Thyroid gland (tissue), 4 donors: Measurements from ENCODE around the gene PITX3. TPM values are rescaled to one million over a fixed set of nuclear protein-coding genes. Genes with fewer than 3 reads are reported as not detected.
"Not testable (repeated sequence)": the region's sequence is repeated elsewhere in the genome, so short reads cannot be mapped to it uniquely, and the experiment has no call there.

Experiments
- DNase-seq, 2 donors: peaks; one replicate each; pipeline ENCODE4 v3.0.0-alpha.2; 2019
- H3K27ac ChIP-seq, 3 donors: fragments of 200-600 bp; sonication (generic); 1 replicate in 2 of 3; 2 replicates in 1 of 3; pipeline ENCODE4 v1.5.1; 2016 to 2019; ENCODE audit warnings: mild to moderate bottlenecking in 1 of 3, moderate library complexity in 1 of 3
- H3K27me3 ChIP-seq: fragments of 200-600 bp; sonication (generic); one replicate; pipeline ENCODE4 v1.5.1; 2019
- H3K36me3 ChIP-seq, 2 donors: fragments of 200-600 bp; sonication (generic); one replicate each; pipeline ENCODE4 v1.5.1; 2016 to 2019
- H3K4me1 ChIP-seq, 2 donors: fragments of 200-600 bp; sonication (generic); one replicate each; pipeline ENCODE4 v1.5.1; 2017 to 2019
- H3K4me3 ChIP-seq, 3 donors: fragments of 200-600 bp; sonication (generic); replicated peaks in 1 of 3; 1 replicate in 2 of 3; 2 replicates in 1 of 3; pipeline ENCODE4 v1.5.1; 2016; ENCODE audit warnings: mild to moderate bottlenecking in 1 of 3
- H3K9me3 ChIP-seq: fragments of 200-600 bp; sonication (generic); one replicate; pipeline ENCODE4 v1.5.1; 2017
- CTCF ChIP-seq, 6 experiments: fragments of 200-600 bp in 3 of 6; fragments of 450-650 bp in 3 of 6; sonication (generic) in 3 of 6; IDR thresholded peaks; one replicate each; pipeline ENCODE4 v1.5.1; 2016 to 2019; ENCODE audit warnings: antibody characterized with exemption in 6 of 6, mild to moderate bottlenecking in 2 of 6, inconsistent platforms in 1 of 6, moderate library complexity in 1 of 6
- POLR2A ChIP-seq, 2 donors: fragments of 450-650 bp; IDR thresholded peaks; one replicate each; pipeline ENCODE4 v1.6.1; 2017; ENCODE audit warnings: antibody characterized with exemption in 2 of 2, mild to moderate bottlenecking in 2 of 2, moderate library complexity in 1 of 2
- WGBS, 2 donors: methylation state at CpG; one replicate each; pipeline ENCODE4 v1.1.5; 2017; 5-methylcytosine and 5-hydroxymethylcytosine counted together
- intact Hi-C: fragments of 100-400 bp; cut with DNase I; formaldehyde crosslinking; loops from one replicate; pipeline ENCODE4 v1.15.1; 2023
- total RNA-seq, 4 donors: library from RNA; depleted of rRNA; stranded (reverse); fragments of >200 nt; gene quantifications; one replicate each; pipeline ENCODE4 v1.2.3, GENCODE V29; 2016

Gene PITX3
- total RNA-seq, 4 donors from 2014 or later, result 0.45 TPM; not detected in 3

- H3K9me3 ChIP-seq, result no peaks in the 10 kb centered on the region
- no peaks in the 10 kb centered on the region for H3K36me3 ChIP-seq
- TF ChIP-seq POLR2A (IDR thresholded peaks at IDR 0.05) (no peak), CTCF (IDR thresholded peaks at IDR 0.05) (peak in 3 of 6 experiments; percentile 2 to 13 (median 2))
- peaks cover 2% of the 10 kb centered on the region for H3K27me3 ChIP-seq
- intact Hi-C loops, result loop anchor here (5.0 kb wide), 1 partner anchor 176 kb away; no protein-coding TSS in a partner anchor
- peak within 1 kb of the TSS in 1 of 3 donors; percentile 8 for H3K4me3 ChIP-seq
- DNase-seq, result peak; percentile 91 to 92
- peak within 1 kb of the TSS; percentile 30 to 63 (median 41) for H3K27ac ChIP-seq
- H3K4me1 ChIP-seq, result peaks cover 14 to 19% of the 10 kb centered on the region in 2 donors
- WGBS, 2 donors, result 7 to 13% methylated on average over 37 to 46 of the region's 47 CpGs
These were observed 15.4 kb downstream of the PITX3 start, which contains the start of gene ELOVL3 for GRCh38 chr10:102225646-102226541. TSS of gene ELOVL3 (plus strand) at chr10:102226299. CDS start at chr10:102226549, 250 bp downstream.

- Histone ChIP-seq H3K4me1 (peaks cover 8% of the 10 kb centered on the region in 2 donors), H3K36me3 (no peaks in the 10 kb centered on the region), H3K9me3 (no peaks in the 10 kb centered on the region), H3K27ac (no peak overlapping the region), H3K4me3 (no peak overlapping the region), H3K27me3 (no peaks in the 10 kb centered on the region)
- 84 to 87% methylated on average over 5 of the region's 5 CpGs for WGBS, 2 donors
- no peak for TF ChIP-seq CTCF (IDR thresholded peaks at IDR 0.05)
- no peak for TF ChIP-seq POLR2A (IDR thresholded peaks at IDR 0.05)
- no peak for DNase-seq
- intact Hi-C loops, result no loop called here
These were observed 18.5 kb downstream of the PITX3 start for GRCh38 chr10:102222797-102223196.

- H3K4me3 ChIP-seq, result no peak overlapping the region
- H3K9me3 ChIP-seq, result no peaks in the 10 kb centered on the region
- intact Hi-C loops, result no loop called here
- TF ChIP-seq POLR2A (IDR thresholded peaks at IDR 0.05) (no peak), CTCF (IDR thresholded peaks at IDR 0.05) (no peak)
- no peaks in the 10 kb centered on the region for H3K36me3 ChIP-seq
- no peak for DNase-seq
- no peak overlapping the region for H3K27ac ChIP-seq
- no peaks in the 10 kb centered on the region for H3K27me3 ChIP-seq
- H3K4me1 ChIP-seq, result peaks cover 0 to under 1% of the 10 kb centered on the region in 2 donors
These were observed 20.7 kb downstream of the PITX3 start for GRCh38 chr10:102220612-102221011.

GRCh38 chr10:102219370-102219769 is 21.9 kb downstream of the PITX3 start:
- DNase-seq, result no peak

GRCh38 chr10:102213599-102213998 is 27.7 kb downstream of the PITX3 start:
- WGBS, 2 donors, result 71 to 93% methylated on average over 4 of the region's 4 CpGs
- H3K27ac ChIP-seq, H3K9me3 ChIP-seq, H3K4me1 ChIP-seq, H3K27me3 ChIP-seq, H3K4me3 ChIP-seq, intact Hi-C loops, H3K36me3 ChIP-seq, DNase-seq: not testable (repeated sequence)

More at GRCh38 chr10:102219370-102219769, 21.9 kb downstream of the PITX3 start:
- H3K36me3 ChIP-seq, result no peaks in the 10 kb centered on the region
- no peaks in the 10 kb centered on the region for H3K9me3 ChIP-seq
- WGBS, 2 donors, result 75 to 78% methylated on average over 5 of the region's 5 CpGs
- intact Hi-C loops, result no loop called here
- no peaks in the 10 kb centered on the region for H3K4me1 ChIP-seq
- H3K27ac ChIP-seq, result no peak overlapping the region
- H3K27me3 ChIP-seq, result no peaks in the 10 kb centered on the region
- H3K4me3 ChIP-seq, result no peak overlapping the region
- TF ChIP-seq CTCF (IDR thresholded peaks at IDR 0.05), result no peak
- TF ChIP-seq POLR2A (IDR thresholded peaks at IDR 0.05), result no peak
